Measurements from ENCODE around the gene C11orf71.

Gene C11orf71

GRCh38 chr11:114399490-114400215, 658 bp downstream of the C11orf71 start:
- no peak for DNase-seq (ENCODE audit: low read depth, low spot score)

- no peak for DNase-seq (ENCODE audit: low read depth, low spot score)
Observed at GRCh38 chr11:114398303-114398920, 1.9 kb downstream of the C11orf71 start.

- no peak for DNase-seq (ENCODE audit: low read depth, low spot score)
Observed at GRCh38 chr11:114397349-114397982, 2.8 kb downstream of the C11orf71 start.

GRCh38 chr11:114396916-114397315, 3.4 kb downstream of the C11orf71 start:
- DNase-seq (ENCODE audit: low read depth, low spot score): no peak

- no peak for DNase-seq (ENCODE audit: low read depth, low spot score)
Observed at GRCh38 chr11:114395736-114396135, 4.6 kb downstream of the C11orf71 start.

- no peak for DNase-seq (ENCODE audit: low read depth, low spot score)
Observed at GRCh38 chr11:114392735-114393667, 7.3 kb downstream of the C11orf71 start.

GRCh38 chr11:114386545-114386944, 13.8 kb downstream of the C11orf71 start:
- DNase-seq (ENCODE audit: low read depth, low spot score): no peak

- no peak for DNase-seq (ENCODE audit: low read depth, low spot score)
Observed at GRCh38 chr11:114386131-114386530, 14.2 kb downstream of the C11orf71 start.

- no peak for DNase-seq (ENCODE audit: low read depth, low spot score)
Observed at GRCh38 chr11:114384487-114384886, 15.8 kb downstream of the C11orf71 start.

GRCh38 chr11:114382509-114382908, 17.8 kb downstream of the C11orf71 start:
- DNase-seq (ENCODE audit: low read depth, low spot score): no peak

- no peak for DNase-seq (ENCODE audit: low read depth, low spot score)
Observed at GRCh38 chr11:114379394-114380069, 20.8 kb downstream of the C11orf71 start.

GRCh38 chr11:114377612-114378267, 22.6 kb downstream of the C11orf71 start:
- DNase-seq (ENCODE audit: low read depth, low spot score): no peak

GRCh38 chr11:114375052-114375451, 25.3 kb downstream of the C11orf71 start:
- DNase-seq (ENCODE audit: low read depth, low spot score): no peak

GRCh38 chr11:114368918-114369680, 31.2 kb downstream of the C11orf71 start:
- DNase-seq (ENCODE audit: low read depth, low spot score): no peak

- no peak for DNase-seq (ENCODE audit: low read depth, low spot score)
Observed at GRCh38 chr11:114367244-114367957, 32.9 kb downstream of the C11orf71 start.

- no peak for DNase-seq (ENCODE audit: low read depth, low spot score)
Observed at GRCh38 chr11:114366331-114367243, 33.7 kb downstream of the C11orf71 start.

- DNase-seq (ENCODE audit: low read depth, low spot score): no peak
Observed at GRCh38 chr11:114362958-114363357, 37.4 kb downstream of the C11orf71 start.

GRCh38 chr11:114362326-114362725, 38.0 kb downstream of the C11orf71 start:
- DNase-seq (ENCODE audit: low read depth, low spot score): no peak

Measured in activated naive CD8-positive, alpha-beta T cell treated with anti-CD3 and anti-CD28 coated beads, Interleukin-2, amount 50 U/mL, for 16 hours (primary cell).